OCI-LY1 (cell line): ENCODE results near the gene SLC25A21.

Experiments used
- EZH2 ChIP-seq: fragments of 200-600 bp; sonication (generic), shearing (Covaris generic); IDR thresholded peaks from 2 replicates; pipeline ENCODE4 v1.8.0; 2017; ENCODE audit warnings: borderline replicate concordance, mixed run types, mild to moderate bottlenecking, antibody characterized with exemption, low read length, moderate library complexity, mixed read lengths
- TF ChIP-seq, protein P1 (sequence below): fragments of 200-600 bp; sonication (generic), shearing (Covaris generic); IDR thresholded peaks from 2 replicates; pipeline ENCODE4 v1.5.1; 2017; ENCODE audit warnings: mild to moderate bottlenecking, antibody characterized with exemption, low read length, moderate library complexity, mixed read lengths

DNA sequence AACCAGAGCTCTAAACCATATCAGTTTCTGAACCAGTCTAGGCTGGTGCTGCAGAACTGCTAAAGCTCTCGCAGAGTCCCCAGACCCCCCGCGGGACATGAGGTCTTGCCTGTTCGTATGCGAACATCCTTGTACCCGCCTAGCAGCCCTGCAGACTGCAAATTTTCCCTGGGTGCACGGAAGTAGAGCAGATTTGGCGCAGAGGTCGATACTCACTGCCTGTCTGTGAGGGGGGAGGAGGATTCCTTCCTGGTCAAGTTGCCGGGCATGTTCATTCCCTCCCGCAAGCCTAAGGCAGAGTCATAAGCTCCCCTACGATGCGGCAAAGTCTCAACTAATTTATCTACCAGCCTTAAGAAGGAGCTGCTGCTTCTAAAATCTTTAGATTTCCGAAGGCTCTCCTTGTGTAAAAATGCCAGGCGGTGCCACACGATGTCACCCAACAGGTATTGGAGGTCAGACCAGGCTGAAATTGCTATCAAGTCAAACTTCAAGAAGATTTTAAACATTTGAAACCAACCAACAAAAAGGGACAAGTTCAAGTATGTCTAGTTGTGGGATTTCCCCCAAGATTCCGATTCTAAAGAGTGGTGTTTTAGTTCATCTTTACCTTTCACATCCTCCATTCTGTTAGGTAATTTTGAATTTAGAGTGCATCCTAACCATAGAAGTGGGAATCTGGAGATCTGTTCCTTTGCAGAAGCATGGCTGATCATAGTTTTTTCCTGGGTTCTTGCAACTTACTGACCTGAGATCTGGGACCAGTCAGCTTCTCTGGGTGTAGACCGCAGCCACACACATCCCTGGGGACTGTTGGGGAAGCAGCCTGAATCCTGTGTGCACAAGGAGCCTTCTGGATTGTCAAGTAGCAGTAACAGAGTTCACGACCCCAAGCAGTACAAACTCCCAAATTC, 512.3 kb downstream of the SLC25A21 start:
- TF ChIP-seq, protein P1, sequence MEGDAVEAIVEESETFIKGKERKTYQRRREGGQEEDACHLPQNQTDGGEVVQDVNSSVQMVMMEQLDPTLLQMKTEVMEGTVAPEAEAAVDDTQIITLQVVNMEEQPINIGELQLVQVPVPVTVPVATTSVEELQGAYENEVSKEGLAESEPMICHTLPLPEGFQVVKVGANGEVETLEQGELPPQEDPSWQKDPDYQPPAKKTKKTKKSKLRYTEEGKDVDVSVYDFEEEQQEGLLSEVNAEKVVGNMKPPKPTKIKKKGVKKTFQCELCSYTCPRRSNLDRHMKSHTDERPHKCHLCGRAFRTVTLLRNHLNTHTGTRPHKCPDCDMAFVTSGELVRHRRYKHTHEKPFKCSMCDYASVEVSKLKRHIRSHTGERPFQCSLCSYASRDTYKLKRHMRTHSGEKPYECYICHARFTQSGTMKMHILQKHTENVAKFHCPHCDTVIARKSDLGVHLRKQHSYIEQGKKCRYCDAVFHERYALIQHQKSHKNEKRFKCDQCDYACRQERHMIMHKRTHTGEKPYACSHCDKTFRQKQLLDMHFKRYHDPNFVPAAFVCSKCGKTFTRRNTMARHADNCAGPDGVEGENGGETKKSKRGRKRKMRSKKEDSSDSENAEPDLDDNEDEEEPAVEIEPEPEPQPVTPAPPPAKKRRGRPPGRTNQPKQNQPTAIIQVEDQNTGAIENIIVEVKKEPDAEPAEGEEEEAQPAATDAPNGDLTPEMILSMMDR, result no peak
- TF ChIP-seq EZH2, result no peak
